GM19239 (cell line): ENCODE measurements around the gene PKNOX2.

Experiments
- DNase-seq: peaks from one replicate; pipeline ENCODE4 v3.0.0; 2011; ENCODE audit warnings: low spot score; ENCODE audit not compliant: insufficient read length
- FAIRE-seq: peaks from 2 replicates; lab custom pipeline; 2011; peaks lifted over from hg19 to GRCh38; lab: Jason Lieb, UNC

PKNOX2 gene

GRCh38 chr11:125327518-125328224, 163.1 kb downstream of the PKNOX2 start:
- no peak for FAIRE-seq
- DNase-seq: no peak

GRCh38 chr11:125328225-125328580, 163.7 kb downstream of the PKNOX2 start:
- DNase-seq: no peak
- FAIRE-seq: no peak

GRCh38 chr11:125329786-125330185, 165.2 kb downstream of the PKNOX2 start:
- DNase-seq: no peak
- FAIRE-seq: no peak

DNA sequence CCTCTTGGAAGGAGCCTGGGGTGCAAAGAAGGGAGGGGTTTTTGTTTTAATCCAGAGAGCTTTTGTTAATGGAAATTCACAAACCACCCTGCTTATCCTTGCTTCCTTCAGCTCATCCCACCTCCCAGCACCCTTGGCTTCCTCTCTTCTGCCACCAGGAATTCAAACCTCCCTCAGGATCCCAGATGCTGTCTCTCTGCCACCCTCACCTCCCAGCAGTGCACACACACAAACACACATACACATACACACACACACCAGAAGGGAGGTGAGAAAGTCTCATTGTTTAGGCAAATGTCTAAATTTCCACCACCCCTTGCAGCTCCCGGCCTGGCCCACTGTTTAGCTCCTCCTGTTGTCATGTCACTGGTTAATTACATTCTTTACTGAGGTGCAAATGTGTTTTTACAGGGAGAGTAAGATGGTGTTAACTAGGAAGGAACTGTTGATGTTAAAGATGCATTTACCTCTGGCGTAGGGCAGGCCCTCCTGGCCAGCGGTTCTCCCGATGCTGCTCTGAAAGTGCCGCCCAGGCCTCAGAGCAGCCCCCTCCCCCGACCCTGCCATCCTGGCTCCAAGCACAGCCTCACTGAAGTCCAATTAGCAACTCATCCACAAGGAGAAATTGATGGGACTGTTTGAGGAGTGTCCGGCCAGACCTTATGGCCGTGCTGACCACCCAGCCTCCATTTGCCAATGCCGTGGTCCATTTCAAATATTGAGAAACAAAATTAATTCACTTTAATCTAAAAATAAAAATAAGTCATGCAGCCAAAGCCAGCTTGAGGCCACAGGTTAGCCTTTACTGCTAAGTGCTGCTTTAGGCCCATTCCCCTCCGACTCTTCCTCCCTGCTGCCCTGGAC, 166.1 kb downstream of the PKNOX2 start:
- FAIRE-seq: no peak

GRCh38 chr11:125331357-125332035, 166.9 kb downstream of the PKNOX2 start:
- FAIRE-seq: no peak

More for the DNA sequence above, 166.1 kb downstream of the PKNOX2 start:
- no peak for DNase-seq

GRCh38 chr11:125332821-125333220, 168.3 kb downstream of the PKNOX2 start:
- no peak for DNase-seq
- no peak for FAIRE-seq

More at GRCh38 chr11:125331357-125332035, 166.9 kb downstream of the PKNOX2 start:
- DNase-seq: no peak

GRCh38 chr11:125333354-125334073, 169.0 kb downstream of the PKNOX2 start:
- no peak for FAIRE-seq

DNA sequence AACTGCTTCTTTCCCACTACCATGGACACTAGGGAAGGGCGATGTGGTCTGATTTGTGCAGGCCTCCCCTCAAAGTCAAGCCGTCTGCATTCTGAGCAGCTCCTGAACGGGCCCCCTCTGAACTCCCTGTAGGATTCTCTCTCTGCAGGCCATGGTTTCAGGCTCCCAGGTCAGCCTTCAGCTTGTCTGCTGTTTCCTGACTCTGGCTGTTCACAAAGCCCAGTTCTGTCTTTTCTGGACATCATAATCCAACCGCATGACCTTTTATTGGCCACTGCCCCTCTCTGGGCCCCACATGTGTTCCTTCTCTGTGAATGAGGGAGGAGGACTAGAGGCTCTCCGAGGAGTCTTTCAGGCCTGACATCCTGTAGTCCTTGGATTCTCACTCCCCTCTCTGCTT, 170.6 kb downstream of the PKNOX2 start:
- no peak for DNase-seq
- no peak for FAIRE-seq

More at GRCh38 chr11:125333354-125334073, 169.0 kb downstream of the PKNOX2 start:
- no peak for DNase-seq

DNA sequence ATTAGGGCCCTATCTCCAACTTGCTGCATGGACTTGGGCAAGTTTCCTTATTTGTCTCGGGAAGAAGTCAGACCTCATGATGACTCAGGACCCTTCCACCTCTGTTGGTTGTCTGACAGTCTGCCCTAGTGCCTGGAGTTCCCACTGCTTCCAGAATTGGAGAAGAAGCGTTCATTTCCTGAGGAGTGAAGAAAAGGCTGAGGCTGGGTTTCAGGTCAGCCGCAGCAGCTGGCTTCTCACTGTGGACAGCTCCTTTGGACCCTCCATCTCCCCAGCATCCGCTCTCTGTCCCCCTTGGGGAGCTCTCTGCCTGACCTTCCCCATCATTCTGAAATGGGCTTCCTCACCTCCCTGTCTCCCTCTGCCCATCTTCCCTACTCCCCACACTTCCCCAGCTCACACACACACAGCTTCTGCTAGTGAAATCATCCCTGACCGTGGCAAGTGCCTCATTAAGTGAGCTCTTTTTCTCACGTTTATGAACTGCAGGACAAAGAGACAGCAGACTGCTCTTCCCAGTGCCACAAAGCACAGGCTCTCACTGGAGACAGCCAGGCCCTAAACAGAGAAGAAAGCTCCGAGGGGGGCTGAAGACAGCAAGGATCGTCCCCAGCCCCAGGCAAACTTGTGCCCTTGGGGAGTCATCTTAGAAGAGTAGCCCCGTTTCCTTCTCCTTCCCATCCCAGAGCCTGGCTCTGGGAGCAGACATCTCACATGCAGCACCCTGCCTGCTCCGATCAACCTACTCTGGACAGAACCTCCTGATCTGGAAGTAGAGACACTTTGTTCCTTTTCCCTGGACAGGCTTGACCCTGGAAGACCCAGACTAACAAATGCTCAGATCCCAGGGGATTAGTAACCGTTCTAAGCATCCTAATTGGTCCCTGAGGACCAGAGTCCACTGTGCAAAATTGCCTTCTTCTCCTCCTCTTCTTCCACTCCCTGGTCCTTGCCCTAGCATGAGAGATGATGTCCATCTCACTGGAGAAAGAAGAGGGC, 173.6 kb downstream of the PKNOX2 start:
- FAIRE-seq (no peak), DNase-seq (no peak)

DNA sequence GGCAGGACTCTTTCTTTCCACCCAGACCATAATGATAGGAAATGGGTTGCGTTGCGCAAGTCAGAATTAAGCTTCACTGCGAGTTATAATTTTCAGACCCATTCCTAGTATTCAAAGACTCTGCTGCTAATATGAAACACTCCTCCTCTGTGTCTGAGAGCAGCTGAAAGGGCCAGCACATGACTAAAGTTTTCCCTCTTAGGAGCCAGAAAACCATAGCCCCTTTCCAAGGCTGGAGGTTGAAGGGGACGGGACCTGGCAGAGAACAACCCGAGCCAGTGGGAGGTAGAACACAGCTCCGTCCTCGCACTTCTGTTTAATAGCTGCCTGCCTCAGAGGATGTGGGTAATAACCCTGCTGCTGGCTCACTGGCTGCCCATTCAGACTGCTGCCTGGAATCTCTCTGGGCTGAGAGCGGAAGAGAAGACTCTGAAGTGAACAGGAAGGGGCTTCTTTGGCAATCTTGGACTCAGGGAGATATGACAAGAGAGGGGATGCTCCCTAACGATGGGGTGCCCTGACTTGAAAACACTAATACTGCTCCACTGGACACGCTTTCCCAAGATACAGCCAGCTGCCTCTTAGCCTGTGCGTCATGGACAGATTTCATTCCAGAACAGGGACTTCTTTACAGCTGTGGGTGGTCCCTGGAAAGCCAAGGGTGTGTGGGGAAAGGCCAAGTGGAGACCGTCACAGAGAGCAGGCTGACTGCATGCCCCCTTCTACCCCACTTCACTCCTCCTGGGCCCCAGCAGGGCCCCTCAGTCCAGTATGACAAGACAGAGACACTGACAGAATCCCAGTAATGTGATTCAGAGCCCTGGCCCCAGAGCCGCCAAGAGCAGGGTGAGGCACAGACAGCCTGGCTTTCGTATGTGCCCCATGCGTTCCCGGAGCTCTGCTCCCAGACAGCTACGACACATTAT, 174.6 kb downstream of the PKNOX2 start:
- FAIRE-seq (no peak), DNase-seq (no peak)

GRCh38 chr11:125341676-125342075, 177.1 kb downstream of the PKNOX2 start:
- FAIRE-seq (no peak), DNase-seq (no peak)

DNA sequence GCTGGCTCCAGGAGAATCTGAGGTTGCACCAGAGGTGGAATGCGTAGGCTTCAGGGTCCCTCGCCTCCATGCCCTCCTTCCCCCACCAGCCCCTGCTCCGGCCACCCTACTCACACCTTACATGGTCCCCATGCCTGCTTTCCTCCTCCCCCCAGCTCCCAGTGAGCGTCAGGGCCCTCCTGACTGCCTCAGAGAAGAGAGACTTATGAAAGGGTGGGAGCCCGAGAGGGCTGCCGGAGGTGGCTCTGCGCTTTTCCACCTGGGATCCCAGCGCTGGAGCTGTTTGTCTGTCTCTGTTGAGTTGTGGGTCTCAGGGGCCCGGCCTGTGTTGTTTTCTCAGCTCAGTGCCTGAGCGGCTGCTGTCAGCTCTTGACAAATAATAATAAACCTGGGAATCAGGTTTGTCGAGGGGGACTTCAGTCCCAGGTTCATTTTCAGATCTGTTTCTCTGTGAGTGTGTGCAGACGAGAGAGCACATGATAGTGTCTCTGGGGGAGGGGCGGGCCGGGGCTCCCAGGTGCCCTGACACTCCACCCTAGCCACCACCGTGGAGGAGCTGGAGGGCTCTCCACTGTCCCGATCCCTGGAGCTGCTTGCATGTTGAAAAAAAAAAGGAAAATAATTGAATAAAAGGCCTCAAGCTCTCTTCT, 177.9 kb downstream of the PKNOX2 start:
- FAIRE-seq: no peak
- no peak for DNase-seq

DNA sequence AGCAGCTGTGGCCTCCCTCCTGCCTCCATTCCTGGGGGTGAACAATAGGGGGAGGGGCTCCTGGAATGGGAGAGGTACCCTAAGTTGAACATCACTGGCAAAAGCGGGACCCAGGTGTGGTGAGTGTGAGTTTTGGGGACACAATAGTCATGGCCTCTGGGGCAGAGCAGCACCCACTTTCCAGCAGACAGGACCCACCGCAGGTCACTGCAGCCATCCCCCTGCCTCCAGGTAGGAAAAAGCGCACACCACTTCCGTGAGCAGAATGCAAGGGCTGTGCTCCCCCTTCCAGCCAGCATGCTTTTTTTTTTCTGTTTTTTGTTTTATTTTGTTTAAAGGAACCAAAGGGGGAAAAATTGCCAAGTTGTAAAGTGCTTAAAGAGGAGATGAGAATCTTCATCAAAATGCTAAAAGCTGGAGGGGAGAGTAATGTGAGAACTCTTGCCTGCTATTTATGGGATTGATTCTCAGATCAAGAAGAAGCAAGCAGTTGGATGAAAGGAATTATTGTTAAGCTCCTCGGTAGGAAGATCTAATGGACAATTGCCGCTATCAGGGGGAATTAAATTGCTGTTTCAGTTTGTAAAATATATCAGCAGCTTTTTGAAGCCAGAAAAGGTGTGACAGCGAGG, 178.7 kb downstream of the PKNOX2 start:
- FAIRE-seq: no peak

DNA sequence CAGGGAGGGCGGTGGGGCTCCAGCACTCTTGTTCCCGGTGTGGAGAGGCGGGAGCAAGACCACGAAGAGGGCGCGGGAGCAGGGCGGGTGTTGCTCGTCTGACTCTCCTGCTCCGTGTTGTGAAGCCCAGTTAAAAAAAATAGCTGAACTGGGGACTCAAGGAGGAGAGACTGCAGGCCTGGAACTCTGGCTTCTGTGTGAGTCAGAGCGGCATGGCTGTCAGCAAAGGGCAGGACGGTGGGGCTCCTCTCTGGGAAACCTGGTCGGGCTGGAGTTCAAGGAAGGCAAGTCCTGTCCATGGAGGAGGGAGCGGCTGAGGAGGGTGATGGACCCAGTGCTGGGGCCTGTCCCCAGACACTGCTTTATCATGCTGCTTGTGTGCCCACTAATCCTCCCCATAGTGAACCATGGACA, 179.2 kb downstream of the PKNOX2 start:
- no peak for FAIRE-seq
- DNase-seq: no peak

More for the DNA sequence above, 178.7 kb downstream of the PKNOX2 start:
- no peak for DNase-seq

DNA sequence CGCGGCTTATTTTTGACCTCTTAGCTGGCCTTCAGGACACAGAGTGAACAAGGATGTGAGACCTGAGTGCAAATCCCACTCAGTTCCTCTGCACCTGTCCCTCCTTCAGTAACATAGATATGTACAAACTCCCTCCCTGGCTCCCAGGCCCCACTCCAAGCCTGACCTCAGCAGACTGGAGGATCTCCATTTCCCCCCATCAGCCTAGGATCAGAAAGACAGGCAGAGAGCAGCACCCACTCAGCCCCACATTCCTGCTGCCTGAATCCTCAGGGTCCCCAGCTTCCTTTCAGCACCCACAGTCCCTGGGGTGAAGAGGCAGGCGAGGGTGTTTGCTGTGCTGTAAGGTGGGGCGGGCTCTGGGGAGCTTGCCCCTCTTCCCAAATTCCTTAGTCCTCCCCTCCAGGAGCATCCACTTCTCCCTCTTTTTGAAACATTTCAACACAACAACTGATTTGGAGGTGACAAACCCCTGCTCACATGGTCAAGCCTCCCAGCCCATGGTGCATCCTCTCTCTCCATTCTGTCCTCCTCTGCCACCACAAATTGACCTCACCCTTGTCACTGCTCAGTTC, 180.4 kb downstream of the PKNOX2 start:
- DNase-seq: no peak
- FAIRE-seq: no peak

DNA sequence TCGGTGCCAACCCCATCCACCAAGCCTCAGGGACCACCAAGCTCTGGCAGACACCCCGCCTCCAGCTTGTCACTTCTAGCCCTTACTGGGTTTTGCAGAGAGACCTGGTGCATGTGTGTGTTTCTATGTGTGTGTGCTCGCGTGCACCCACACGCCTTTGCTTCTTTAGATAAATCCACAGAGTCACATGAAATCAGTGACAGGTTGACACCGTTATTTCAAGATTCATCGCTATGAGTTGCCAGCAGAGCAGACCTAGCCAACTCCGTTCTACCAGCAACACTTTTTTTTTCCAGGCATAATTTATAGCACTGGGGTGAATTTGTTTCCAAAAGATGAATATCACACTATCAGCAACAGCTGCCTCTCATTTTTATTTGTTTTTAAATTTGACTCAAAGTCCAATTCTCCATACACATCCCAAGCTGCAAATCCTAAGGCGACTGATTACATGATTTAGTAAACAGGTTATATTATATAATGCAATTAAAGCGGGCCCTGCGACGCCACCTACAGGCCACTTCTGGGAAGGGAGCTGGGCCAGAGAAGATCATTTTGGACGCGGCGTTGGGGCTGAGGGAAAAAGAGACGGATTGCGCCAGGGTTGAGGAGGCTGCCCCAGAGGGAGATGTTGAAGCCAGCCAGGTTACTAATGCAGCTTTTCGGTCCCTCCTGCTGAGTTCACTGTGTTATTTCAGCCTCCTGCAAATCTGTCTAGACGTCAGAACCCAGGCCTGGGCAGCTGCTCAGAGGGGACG, 181.0 kb downstream of the PKNOX2 start:
- FAIRE-seq (no peak), DNase-seq (peak; percentile 36)
